ENCODE results near the gene MMP20. TPM values are rescaled to one million over a fixed set of nuclear protein-coding genes. Genes with fewer than 3 reads are reported as not detected.

MMP20 gene
- total RNA-seq, 1 experiment from 2014 or later: not detected

- in situ Hi-C loops (cut with HindIII; ENCODE audit: low pct_unique_long_range_greater_than_20kb, low sequenced_read_pairs): no loop called here
- ChIA-PET POLR2A (interaction anchor here (0.6 kb wide), 1 partner anchor 215 kb away, joined by 3 read pairs; no protein-coding TSS in a partner anchor), CTCF (no interaction called here)
- peak overlapping the region; percentile 83 for H3K27ac ChIP-seq (ENCODE audit: low read length)
- no TSS peak for BruUV-seq (replicated peaks)
- H3K36me3 ChIP-seq (ENCODE audit: control insufficient read depth, insufficient read depth, low read length): no peaks in the 10 kb centered on the region
- H3K9me3 ChIP-seq (ENCODE audit: control insufficient read depth, insufficient read depth, low read depth, low read length): peaks cover 4% of the 10 kb centered on the region; the same call in 1 of the 2 replicates
- intact Hi-C loops (cut with micrococcal nuclease; ENCODE audit: unreplicated experiment): no loop called here
- TF ChIP-seq SIN3A (IDR thresholded peaks at IDR 0.05; ENCODE audit: borderline replicate concordance, insufficient read depth, low read depth, low read length) (no peak), POLR2AphosphoS5 (IDR thresholded peaks at IDR 0.05; ENCODE audit: low read depth, low read length) (no peak), TCF7L2 (IDR thresholded peaks at IDR 0.05; ENCODE audit: low read depth, low read length) (no peak)
- TF ChIP-seq, protein P1, sequence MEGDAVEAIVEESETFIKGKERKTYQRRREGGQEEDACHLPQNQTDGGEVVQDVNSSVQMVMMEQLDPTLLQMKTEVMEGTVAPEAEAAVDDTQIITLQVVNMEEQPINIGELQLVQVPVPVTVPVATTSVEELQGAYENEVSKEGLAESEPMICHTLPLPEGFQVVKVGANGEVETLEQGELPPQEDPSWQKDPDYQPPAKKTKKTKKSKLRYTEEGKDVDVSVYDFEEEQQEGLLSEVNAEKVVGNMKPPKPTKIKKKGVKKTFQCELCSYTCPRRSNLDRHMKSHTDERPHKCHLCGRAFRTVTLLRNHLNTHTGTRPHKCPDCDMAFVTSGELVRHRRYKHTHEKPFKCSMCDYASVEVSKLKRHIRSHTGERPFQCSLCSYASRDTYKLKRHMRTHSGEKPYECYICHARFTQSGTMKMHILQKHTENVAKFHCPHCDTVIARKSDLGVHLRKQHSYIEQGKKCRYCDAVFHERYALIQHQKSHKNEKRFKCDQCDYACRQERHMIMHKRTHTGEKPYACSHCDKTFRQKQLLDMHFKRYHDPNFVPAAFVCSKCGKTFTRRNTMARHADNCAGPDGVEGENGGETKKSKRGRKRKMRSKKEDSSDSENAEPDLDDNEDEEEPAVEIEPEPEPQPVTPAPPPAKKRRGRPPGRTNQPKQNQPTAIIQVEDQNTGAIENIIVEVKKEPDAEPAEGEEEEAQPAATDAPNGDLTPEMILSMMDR (IDR thresholded peaks at IDR 0.05): no peak
- TF ChIP-seq, protein P2, sequence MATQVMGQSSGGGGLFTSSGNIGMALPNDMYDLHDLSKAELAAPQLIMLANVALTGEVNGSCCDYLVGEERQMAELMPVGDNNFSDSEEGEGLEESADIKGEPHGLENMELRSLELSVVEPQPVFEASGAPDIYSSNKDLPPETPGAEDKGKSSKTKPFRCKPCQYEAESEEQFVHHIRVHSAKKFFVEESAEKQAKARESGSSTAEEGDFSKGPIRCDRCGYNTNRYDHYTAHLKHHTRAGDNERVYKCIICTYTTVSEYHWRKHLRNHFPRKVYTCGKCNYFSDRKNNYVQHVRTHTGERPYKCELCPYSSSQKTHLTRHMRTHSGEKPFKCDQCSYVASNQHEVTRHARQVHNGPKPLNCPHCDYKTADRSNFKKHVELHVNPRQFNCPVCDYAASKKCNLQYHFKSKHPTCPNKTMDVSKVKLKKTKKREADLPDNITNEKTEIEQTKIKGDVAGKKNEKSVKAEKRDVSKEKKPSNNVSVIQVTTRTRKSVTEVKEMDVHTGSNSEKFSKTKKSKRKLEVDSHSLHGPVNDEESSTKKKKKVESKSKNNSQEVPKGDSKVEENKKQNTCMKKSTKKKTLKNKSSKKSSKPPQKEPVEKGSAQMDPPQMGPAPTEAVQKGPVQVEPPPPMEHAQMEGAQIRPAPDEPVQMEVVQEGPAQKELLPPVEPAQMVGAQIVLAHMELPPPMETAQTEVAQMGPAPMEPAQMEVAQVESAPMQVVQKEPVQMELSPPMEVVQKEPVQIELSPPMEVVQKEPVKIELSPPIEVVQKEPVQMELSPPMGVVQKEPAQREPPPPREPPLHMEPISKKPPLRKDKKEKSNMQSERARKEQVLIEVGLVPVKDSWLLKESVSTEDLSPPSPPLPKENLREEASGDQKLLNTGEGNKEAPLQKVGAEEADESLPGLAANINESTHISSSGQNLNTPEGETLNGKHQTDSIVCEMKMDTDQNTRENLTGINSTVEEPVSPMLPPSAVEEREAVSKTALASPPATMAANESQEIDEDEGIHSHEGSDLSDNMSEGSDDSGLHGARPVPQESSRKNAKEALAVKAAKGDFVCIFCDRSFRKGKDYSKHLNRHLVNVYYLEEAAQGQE (IDR thresholded peaks at IDR 0.05; ENCODE audit: insufficient read depth in 1 of 2, low read depth in 2 of 2, low read length in 1 of 2): no peak
- ATAC-seq (peak; percentile 2; the same call in 1 of the 2 replicates), DNase-seq (ENCODE audit: low read depth, low spot score) (no peak)
- peaks cover 34% of the 10 kb centered on the region for H3K4me1 ChIP-seq (ENCODE audit: control insufficient read depth, insufficient read depth, low read length)
- no peaks in the 10 kb centered on the region for H3K27me3 ChIP-seq (ENCODE audit: control insufficient read depth, insufficient read depth, low read length)
- H3K4me3 ChIP-seq (ENCODE audit: low read depth in 2 of 2, low read length in 2 of 2): no peak overlapping the region
Observed at GRCh38 chr11:102553835-102554282, 71.3 kb downstream of the MMP20 start.

- BruUV-seq (replicated peaks): no TSS peak
Observed at GRCh38 chr11:102552447-102553194, 72.5 kb downstream of the MMP20 start.

More at GRCh38 chr11:102552447-102553194, 72.5 kb downstream of the MMP20 start:
- Histone ChIP-seq H3K27me3 (ENCODE audit: control insufficient read depth, insufficient read depth, low read length) (no peaks in the 10 kb centered on the region), H3K36me3 (ENCODE audit: control insufficient read depth, insufficient read depth, low read length) (no peaks in the 10 kb centered on the region), H3K4me1 (ENCODE audit: control insufficient read depth, insufficient read depth, low read length) (peaks cover 37% of the 10 kb centered on the region), H3K27ac (ENCODE audit: low read length) (peak overlapping the region; percentile 83), H3K4me3 (ENCODE audit: low read depth in 2 of 2, low read length in 2 of 2) (peak overlapping the region in 1 of 2 experiments; percentile 14; a peak in 2 of 4 replicates), H3K9me3 (ENCODE audit: control insufficient read depth, insufficient read depth, low read depth, low read length) (no peaks in the 10 kb centered on the region; the same call in 1 of the 2 replicates)
- CTCF ChIA-PET: interaction anchor here (0.5 kb wide), 1 partner anchor 589 kb away, joined by 5 read pairs; no protein-coding TSS in a partner anchor
- peak; percentile 83 for TF ChIP-seq POLR2AphosphoS5 (IDR thresholded peaks at IDR 0.05; ENCODE audit: low read depth, low read length)
- peak; percentile 100 for TF ChIP-seq TCF7L2 (IDR thresholded peaks at IDR 0.05; ENCODE audit: low read depth, low read length)
- TF ChIP-seq SIN3A (IDR thresholded peaks at IDR 0.05; ENCODE audit: borderline replicate concordance, insufficient read depth, low read depth, low read length): no peak
- TF ChIP-seq, protein P2 (IDR thresholded peaks at IDR 0.05; ENCODE audit: insufficient read depth in 1 of 2, low read depth in 2 of 2, low read length in 1 of 2): peak in 1 of 2 experiments; percentile 42; a peak in 1 of 4 replicates
- TF ChIP-seq, protein P1 (IDR thresholded peaks at IDR 0.05): no peak
- in situ Hi-C loops (cut with HindIII; ENCODE audit: low pct_unique_long_range_greater_than_20kb, low sequenced_read_pairs): no loop called here
- intact Hi-C loops (cut with micrococcal nuclease; ENCODE audit: unreplicated experiment): no loop called here
- ATAC-seq (peak; percentile 91), DNase-seq (ENCODE audit: low read depth, low spot score) (no peak)
- POLR2A ChIA-PET: interaction anchor here (0.6 kb wide), 1 partner anchor 51 kb away, joined by 9 read pairs; no protein-coding TSS in a partner anchor
